Measurements from ENCODE around the gene MAB21L3.

DNA sequence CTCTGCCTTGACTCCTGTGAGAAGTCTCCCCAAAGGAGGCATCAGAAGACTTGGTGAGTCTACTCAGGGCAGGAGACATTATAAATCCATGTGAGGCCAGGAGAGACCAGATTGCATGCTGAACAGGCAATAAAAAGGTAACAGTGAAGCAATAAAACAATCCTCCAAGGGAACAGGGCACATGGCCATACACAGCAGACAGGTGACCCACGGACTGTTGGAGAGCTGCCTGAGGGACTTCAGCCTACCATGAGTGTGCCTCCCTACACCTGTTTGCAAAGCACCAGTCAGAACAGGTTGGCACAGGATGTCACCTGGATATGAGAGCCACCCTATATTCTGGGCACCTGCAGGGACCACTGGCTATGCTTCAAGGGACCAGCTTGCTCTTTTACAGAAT, 67.6 kb downstream of the MAB21L3 start:
- no peak for TF ChIP-seq POLR2A (IDR thresholded peaks at IDR 0.05)
- no peak for TF ChIP-seq EP300 (IDR thresholded peaks at IDR 0.05)
- no peak for TF ChIP-seq CTCF (IDR thresholded peaks at IDR 0.05)
- no peak for TF ChIP-seq POLR2AphosphoS5 (IDR thresholded peaks at IDR 0.05)
